ENCODE measurements around the gene GPX1.
"Not testable (repeated sequence)": the region's sequence is repeated elsewhere in the genome, so short reads cannot be mapped to it uniquely, and the experiment has no call there.

GPX1 gene

DNA sequence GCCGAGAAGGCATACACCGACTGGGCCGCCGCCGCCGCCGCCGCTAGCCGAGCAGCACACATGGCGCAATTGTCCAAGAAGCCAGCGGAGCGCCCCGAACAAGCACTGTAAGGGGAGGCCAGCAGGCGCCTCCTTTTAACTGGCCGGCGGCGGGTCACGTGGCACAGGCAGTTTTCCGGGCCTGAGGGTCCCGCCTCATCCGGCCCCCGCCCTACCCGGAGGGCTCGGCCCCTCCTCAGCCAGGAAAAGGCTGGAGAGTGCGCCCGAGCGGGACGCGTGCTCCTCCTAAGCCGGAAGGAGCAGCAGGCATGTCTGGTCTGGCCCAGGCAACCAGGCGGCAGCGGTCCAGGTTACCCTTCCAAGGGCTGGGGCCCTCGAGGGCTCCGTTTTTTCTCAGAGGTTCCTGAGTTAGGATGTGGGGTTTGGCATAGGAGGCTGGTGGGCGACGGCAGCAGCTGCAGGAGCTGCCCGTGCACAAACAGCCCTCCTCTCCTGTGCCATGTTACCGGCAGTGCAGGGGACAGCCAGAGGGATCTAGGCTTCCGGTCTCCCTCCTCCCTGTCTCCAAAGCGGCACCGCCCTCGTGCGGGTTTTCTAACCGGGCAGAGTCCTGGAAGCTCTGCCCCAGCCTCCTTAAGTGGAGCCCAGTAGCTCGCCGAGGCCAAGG lies at the start of gene GPX1:
Gene GPX1, minus strand, starts transcription at position 137 of the 667 bp plus-strand sequence. Its CDS starts 75 bp downstream, at position 62.
- no peak for FAIRE-seq

DNA sequence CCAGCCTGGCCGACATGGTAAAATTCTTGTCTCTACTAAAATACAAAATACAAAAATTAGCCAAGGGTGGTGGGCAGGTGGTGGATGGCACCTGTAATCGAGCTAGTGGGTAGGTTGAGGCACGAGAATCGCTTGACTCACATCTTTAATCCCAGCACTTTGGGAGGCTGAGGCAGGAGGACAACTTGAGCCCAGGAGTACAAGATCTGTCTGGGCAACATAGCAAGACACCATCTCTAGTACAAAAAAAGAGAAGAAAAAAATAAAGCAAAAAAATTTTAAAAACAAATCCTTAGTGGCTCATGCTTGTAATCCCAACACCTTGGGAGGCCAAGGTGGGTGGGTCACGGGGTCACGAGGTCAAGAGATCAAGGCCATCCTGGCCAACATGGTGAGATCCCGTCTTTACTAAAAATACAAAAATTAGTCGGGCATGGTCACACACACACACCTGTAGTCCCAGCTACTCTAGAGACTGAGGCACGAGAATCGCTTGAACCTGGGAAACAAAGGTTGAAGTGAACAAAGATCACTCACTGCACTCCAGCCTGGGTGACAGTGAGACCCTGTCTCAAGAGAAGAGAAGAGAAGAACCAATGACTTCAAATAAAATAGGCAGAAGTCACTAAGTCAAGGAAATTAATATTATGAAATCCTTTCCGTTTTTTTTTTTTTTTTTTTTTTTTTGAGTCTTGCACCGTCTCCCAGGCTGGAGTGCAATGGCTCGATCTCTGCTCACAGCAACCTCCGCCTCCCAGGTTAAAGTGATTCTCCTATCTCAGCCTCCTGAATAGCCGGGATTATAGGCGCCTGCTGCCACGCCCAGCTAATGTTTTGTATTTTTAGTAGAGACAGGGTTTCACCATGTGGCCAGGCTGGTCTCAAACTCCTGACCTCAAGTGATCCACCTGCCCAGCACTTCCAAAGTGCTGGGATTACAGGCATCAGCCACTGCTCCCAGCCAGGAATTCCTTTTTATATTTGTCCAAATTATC lies 48.7 kb upstream of the GPX1 start:
- no peak for FAIRE-seq

DNA sequence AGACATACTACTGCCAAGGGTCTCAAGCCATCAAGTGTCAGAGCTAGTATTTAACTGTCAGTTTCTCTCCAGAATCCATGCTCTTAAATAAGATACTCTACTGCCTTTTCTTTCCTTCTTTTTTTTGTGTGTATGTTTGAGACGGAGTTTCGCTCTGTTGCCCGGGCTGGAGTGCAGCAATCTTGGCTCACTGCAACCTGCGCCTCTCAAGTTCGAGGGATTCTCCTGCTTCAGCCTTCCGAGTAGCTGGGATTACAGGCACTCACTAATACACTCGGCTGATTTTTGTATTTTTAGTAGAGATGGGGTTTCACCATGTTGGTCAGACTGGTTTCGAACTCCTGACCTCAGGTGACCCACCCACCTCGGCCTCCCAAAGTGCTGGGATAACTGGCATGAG lies 47.4 kb upstream of the GPX1 start:
- not testable (repeated sequence) for FAIRE-seq

DNA sequence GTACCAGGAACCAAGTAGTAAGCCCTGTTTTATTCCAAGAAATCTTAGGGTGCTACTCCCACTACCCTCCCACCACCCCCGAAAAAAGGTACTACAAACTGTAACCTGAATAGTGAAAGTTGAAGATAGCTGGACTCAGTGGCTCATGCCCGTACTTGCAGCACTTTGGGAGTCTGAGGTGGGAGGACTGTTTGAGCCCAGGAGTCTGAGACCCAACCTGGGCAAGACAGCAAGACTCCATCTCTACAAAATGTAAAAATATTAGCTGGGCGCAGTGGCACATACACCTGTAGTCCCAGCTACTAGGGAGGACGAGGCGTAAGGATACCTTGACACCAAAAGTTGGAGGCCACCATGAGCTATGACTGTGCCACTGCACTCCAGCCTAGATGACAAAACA lies 45.7 kb upstream of the GPX1 start:
- FAIRE-seq: no peak

DNA sequence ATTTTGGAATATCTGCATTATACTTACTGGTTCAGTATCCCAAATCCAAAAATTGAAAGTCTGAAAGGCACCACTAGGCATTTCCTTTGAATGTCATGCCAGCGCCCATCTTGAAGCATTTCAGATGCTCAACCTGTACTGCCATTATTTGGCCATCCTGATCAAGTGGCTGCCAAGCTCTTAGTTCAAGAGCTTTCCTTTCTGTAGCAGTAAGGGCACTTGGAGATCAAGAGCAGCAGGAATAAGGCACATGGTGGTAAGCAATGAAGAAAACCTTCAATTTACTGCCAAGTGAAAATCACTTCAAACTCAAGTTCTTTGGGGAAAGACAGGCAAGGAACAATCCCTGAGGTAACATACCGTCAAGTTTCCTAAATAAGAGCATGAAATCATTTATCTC lies 43.6 kb upstream of the GPX1 start:
- no peak for FAIRE-seq

DNA sequence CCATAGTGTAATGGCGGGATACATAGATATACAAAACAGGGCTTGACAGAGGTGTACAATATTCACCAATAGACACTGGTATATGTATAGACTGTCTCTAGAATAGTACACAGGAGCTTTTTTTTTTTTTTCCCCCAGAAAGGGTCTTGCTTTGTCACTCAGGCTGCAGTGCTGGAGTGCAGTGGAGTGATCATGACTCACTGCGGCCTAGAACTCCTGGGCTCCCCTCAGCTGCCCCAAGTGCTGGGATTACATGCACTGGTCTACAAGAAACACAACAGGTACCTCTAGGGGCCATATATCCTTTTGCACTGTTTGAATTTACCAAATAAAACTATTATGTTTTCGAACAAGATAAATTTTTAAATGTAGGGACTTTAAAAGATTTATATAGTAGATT lies 41.3 kb upstream of the GPX1 start:
- no peak for FAIRE-seq

DNA sequence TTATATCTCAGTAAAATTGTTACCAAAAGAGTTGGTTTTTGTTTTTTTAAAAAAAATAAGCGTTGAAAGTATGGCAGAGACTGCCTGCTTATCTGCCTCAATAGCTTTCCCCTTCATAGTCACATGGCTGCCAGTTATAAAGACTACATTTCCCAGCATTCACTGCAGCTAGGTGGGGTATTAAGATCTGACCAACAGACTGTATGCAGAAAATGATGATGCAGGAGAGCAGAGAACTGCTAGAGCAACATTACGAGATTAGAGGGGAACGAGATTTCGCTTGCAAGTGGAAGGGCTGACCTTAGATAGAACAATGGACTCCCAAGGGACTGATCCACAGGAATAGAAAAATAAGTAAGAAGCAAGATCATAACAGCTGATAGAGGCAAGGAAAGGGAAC lies 39.3 kb upstream of the GPX1 start:
- FAIRE-seq: peak; percentile 21

DNA sequence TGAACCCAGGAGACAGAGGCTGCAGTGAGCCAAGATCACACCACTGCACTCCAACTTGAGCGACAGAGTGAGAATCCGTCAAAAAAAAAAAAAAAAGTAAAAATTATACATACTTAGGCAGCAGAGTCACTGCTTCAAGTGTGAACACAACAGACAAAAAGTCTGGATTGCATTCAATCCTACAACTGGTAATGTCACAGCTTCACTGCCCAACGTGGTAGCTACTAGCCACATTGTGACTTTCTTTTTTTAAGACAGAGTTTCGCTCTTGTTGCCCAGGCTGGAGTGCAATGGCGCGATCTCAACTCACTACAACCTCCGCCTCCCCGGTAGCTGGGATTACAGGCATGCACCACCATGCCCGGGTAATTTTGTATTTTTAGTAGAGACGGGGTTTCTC lies 33.2 kb upstream of the GPX1 start:
- not testable (repeated sequence) for FAIRE-seq

DNA sequence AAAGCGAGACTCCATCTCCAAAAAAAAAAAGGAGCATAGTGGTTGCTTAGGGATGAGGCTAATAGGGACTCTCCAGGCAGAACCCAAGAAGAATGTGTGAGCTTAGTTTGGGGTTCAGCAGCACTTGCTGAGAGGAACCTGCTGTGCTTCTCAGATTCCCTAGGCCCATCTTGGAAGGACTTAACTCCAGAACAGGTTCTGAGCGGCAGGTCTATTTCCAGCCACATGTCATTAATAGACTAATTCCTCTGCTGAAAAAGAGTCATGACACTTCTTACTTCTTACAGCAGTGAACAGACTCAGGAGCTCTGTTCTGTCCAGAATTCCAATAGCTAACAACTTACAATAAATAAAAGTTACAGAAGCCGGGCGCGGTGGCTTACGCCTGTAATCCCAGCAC lies 31.1 kb upstream of the GPX1 start:
- FAIRE-seq: no peak

DNA sequence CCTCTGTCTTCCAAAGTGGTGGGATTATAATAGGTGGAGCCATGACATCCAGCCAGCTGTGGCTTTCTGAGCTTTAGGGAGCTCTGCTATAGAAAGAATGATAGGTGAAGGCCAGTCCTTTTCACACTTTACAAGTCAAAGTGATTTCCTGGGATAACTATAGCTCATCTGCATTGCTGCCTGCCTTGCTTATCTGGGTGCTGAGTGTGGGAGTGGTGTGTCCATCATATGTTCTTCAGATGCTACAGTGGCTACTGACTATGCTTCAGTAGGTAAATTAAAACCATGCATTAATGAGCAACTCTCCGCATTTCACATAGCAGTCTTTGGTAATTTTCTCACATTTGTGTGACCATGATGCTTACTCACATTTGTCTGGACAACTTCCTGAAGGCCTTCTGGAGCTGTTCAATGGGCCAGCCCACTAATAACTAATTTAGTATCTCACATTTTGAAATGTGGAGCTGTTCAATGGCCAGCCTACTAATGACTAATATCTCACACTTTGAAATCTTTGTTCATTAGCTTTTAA lies 30.2 kb upstream of the GPX1 start:
- no peak for FAIRE-seq

DNA sequence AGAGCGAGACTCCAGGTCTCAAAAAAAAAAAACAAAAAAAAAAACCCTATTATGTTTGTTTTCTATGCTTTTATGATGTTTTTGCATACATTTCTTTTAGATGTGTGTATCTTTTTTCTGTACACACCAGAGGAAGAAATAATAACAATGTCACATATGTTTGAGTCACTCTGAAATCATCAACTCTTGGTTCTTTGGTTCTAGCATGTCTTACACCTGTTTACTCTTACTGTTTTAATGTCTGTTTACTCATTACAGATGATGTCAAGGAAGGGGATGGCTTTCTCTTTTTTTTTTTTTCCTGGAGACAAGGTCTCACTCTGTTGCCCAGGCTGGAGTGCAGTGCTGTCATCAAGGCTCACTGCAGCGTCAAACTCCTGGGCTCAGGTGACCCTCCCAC lies 29.6 kb upstream of the GPX1 start:
- no peak for FAIRE-seq

DNA sequence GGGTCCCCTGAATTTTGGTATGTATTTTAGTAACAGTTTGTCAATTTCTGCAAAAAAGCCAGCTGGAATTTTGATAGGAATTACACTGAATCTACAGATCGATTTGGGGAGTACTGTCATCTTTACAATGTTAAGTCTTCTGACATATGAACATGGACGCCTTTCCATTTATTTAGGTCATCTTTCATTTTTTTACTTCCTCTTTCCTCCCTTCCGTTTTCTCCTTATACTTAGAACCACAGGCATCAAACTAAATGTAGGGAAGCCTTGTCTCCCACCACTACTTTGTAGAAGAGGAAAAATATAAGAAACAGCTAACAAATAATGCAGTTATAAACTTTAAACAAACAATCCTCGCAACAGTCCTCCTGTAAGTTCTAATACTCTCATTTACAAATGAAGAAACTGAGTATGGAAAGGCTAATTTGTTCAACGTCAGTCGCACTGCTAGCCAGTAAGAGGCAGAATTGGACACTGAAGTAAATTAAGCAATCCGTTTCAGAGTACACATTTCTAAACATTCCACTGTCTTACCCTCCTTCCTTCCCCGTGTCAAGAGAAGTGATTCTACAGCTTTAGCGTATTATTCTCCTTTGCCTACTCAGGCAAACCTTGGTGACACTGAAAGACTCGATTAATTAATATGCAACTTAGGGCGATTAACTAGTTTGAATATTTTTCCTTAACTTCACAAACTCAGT lies 28.1 kb upstream of the GPX1 start:
- FAIRE-seq: no peak

DNA sequence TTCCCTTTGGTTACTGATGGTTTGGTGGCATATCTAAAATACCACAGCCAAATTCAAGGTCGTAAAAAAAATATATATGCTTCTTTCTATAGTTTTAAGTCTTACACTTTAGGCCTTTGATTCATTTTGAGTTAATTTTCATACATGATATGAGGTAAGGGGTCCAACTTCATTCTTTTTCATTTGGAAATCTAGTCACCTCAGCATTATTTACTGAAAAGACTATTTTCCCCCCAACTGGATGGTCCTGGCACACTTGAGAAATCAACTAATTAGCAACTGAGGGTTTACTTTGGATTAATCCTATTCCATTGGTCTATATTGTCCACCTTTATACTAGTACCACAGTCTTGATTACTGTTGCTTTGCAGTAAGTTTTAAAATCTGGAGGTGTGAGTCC lies 27.5 kb upstream of the GPX1 start:
- no peak for FAIRE-seq

DNA sequence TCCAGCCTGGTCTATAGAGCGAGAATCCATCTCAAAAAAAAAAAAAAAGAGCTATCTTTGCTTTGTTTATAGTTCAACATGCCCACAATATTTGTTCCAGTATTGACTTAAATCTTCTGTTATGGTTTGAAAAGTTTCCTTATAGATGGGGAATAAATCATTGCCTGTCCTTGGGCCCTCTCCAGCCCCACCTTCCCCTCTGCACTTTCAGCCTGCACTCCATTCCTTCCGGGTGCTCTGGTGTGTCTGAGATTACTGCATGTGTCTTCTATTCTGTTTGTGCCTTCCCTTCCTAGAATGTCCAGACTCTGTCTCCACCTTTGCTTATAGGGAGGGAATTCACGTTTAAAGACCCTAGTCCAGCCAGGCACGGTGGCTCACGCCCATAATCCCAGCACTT lies 25.2 kb upstream of the GPX1 start:
- FAIRE-seq: no peak

DNA sequence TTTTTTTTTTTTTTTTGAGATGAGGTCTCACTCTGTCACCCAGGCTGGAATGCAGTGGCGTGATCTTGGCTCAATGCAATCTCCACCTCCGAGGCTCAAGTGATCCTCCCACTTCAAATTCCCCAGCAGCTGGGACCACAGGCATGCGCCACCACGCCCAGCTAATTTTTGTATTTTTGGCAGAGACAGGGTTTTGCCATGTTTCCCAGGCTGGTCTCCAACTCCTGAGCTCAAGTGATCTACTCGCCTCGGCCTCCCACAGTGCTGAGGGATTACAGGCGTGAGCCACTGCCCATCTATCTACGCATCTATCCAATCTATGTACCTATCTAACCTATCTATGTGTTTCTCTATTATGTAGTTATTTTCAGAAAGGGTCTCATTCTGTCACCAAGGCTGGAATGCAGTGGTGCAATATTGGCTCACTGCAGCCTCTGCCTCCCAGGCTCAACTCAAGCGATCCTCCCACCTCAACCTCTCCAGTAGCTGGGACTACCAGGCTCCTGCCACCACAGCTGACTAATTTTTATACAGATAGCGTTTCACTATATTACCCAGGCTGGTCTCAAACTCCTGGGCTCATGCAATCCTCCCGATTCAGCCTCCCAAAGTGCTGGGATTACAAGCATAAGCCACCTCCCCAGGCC lies 20.2 kb upstream of the GPX1 start:
- no peak for FAIRE-seq

DNA sequence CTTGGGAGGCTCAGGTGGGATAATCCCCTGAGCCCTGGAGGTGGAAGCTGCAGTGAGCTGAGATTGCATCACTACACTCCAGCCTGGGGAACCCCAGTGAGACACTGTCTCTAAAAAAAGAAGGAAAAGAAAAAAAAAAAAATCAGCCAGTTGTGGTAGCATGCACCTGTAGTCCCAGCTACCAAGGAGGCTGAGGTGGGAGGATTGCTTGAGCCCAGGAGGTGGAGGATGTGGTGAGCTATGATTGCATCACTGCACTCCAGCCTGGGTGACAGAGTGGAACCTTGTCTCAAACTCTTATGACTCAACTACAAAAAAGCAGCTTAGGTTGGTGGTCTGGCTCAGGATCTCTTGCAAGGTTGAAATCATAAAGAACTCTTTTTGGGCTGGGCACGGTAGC lies 19.3 kb upstream of the GPX1 start:
- FAIRE-seq: no peak

DNA sequence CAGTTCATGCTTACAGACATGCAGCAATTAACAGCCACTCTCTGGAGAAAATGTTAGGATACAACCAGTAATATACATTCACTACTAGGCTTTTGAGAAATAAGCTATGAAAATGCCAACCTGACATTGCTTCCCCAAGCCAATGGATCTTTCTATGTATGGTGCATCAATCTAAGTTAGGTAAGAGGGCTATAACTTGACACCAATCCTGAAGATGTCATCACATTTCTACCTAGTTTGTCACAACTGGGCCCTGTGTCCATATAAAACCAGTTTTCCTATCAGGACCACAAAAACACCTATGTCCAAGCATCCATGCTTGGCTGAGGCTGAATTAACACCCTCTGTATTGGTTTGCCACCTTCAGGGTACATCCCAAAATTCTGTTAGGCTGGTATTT lies 13.8 kb upstream of the GPX1 start:
- FAIRE-seq: no peak

DNA sequence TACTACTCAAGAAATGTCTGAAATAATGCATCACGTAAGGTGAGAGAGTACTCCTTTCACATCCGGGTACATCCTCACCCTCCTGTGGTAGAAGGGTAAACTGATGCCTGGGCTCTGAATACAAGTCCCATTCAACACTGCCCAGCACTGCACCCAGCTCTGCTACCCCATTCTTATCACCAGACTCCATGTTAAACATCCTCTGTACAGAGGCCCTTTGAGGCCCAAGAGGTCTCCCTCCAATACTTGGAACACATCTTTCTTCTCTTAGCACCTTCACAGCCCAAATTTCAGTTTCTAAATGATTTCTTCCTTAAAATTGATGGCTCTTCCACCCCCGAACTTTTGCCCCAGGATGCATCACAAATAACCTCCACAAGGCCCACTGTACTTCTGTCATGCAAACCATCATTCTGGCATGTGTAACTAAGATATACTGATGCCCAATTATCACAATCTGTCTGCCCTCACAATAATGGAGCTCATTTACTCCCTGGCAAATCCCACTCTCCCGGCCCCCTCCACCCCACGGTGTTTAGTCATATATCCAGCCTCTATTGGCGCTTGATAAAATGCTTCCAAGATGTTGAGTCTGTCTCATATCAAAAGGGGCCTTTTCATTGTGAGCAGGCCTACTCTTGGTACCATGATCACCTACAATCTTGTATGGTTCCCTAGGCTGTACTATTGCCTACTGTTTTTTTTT lies 12.6 kb upstream of the GPX1 start:
- FAIRE-seq: no peak

DNA sequence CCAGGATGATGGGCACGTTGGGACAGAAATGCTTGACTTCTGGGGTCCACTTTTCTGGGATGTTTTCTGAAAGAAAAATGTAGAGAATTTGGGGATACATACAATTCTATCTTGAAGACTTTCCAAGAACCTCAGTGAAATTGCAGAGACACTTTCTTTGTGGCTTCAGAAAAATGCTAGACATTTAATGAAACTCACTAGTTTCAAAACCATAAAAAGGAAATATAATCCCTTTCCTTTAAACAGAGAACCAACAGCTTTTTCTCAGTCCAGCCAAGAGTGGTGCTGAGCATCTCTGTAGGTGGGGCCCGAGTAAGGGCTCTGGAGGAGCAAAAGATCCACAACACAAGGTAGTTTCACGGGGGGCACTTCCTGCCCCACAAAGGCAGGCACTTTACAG lies 4.4 kb upstream of the GPX1 start:
- no peak for FAIRE-seq

DNA sequence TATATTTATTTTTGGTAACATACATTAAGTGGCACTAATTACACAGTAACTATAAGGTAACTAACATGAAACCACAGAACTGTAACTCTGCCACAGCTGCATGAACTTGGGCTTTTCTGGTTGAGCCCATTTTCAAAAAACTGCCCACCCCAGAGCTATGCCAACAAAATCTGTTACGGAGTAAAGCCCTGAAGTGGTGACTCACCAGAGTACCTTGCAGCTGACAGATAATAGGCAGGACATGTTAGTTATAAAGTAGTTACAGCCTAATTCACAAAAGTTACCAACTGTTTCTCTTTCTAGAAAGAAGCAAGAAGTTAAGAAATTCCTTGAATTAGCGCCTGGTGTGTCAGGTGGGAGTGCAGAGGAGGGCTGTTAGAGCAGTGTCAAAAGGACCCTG lies 1.5 kb upstream of the GPX1 start:
- no peak for FAIRE-seq

DNA sequence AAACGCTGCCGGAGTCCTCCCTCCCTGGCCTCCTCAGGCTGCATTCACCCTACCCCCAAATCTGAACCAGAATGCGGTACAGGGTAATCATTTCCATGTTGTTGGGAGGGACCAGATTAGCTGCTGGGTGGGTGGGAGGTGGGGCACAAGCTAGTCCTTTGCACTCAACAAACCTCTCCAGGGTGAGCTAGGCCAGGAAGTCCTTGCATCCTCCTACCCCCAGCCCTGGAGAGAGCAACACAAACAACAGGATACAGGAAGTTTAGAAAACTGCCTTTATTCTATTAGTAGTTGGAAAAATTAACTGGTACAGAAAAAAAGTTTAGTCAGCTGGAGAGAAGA lies 702 bp upstream of the GPX1 start:
- no peak for FAIRE-seq
